DMS 273 (cell line): ENCODE data around the gene TLDC2.

Experiments used
- DNase-seq: peaks from one replicate; lab custom pipeline; 2025; ENCODE audit not compliant: unreplicated experiment; lab: John Stamatoyannopoulos, UW

The TLDC2 gene

GRCh38 chr20:36941401-36941835, 65.5 kb downstream of the TLDC2 start:
- no peak for DNase-seq
